ENCODE measurements around the gene ABCB11.

- TF ChIP-seq, protein P1, sequence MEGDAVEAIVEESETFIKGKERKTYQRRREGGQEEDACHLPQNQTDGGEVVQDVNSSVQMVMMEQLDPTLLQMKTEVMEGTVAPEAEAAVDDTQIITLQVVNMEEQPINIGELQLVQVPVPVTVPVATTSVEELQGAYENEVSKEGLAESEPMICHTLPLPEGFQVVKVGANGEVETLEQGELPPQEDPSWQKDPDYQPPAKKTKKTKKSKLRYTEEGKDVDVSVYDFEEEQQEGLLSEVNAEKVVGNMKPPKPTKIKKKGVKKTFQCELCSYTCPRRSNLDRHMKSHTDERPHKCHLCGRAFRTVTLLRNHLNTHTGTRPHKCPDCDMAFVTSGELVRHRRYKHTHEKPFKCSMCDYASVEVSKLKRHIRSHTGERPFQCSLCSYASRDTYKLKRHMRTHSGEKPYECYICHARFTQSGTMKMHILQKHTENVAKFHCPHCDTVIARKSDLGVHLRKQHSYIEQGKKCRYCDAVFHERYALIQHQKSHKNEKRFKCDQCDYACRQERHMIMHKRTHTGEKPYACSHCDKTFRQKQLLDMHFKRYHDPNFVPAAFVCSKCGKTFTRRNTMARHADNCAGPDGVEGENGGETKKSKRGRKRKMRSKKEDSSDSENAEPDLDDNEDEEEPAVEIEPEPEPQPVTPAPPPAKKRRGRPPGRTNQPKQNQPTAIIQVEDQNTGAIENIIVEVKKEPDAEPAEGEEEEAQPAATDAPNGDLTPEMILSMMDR (IDR thresholded peaks at IDR 0.05) = no peak
- no peak for TF ChIP-seq EZH2 (IDR thresholded peaks at IDR 0.05; ENCODE audit: borderline replicate concordance, insufficient read depth, low read depth, low read length, poor library complexity, severe bottlenecking)
These were observed 52.7 kb downstream of the ABCB11 start for GRCh38 chr2:168978461-168978861.
